HG03280 (cell line): Measurements from ENCODE around the gene EFHC1.

Experiments used
- ATAC-seq: cut with Tn5 transposase; IDR thresholded peaks from one replicate; pipeline ENCODE4 v1.9.1; 2021; ENCODE audit warnings: mild to moderate bottlenecking, moderate library complexity; ENCODE audit not compliant: unreplicated experiment

Gene EFHC1

DNA sequence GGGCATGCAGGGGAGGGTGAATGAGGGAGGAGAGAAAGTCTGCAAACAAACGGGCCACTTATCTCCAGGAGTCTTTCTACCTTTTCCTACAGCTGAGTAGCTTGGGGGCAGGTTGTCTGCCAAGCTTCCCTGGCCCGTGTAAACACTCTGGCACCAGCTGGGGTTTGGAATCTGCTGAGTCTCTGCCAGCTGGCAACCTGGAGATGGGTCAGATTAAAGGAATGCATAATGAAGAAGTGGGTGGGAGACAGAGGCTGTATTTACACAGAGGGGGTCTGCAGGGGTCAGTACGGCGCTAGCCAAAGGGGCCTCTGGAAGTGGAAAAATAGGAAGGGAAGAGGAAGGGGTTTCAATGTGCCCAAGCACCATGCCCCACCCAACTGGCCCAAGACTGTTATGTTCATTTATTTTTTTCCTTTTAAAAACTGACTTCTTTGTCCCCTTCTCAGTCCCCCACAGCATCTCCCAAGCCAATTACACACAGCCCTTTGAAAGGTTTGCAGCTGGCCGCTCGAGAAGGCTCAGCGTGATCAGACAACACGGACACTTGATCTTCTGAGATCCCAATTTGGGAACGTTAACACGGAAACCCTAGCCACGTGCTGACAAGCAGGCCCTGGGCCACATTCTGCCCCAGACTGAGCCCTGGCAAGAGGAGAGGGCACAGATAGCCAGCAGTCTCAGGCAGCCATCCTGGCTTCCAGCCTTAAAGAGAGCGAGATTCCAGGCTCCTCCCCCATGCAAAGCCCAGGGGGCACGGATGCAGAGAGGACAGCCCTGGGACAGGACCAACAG lies 131.5 kb downstream of the EFHC1 start:
- ATAC-seq, result no peak

DNA sequence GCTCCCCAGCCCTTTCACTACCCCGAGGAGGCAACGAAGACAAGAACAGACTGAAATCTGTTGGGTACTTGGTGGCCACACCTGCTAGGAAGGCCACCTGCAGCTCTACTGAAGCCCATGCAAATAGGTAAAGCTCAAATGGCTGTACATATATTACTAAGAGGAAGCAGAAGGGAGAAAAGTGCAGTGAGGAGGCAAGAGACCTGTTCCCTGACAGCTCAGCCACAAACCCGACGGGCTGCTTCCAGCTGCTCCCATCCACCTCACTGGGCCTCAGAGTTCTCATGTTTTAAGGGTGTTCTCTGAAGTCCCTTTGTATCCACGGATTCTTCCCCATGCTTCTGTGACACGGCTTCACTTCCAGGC lies 132.1 kb downstream of the EFHC1 start:
- ATAC-seq, result peak; percentile 98

DNA sequence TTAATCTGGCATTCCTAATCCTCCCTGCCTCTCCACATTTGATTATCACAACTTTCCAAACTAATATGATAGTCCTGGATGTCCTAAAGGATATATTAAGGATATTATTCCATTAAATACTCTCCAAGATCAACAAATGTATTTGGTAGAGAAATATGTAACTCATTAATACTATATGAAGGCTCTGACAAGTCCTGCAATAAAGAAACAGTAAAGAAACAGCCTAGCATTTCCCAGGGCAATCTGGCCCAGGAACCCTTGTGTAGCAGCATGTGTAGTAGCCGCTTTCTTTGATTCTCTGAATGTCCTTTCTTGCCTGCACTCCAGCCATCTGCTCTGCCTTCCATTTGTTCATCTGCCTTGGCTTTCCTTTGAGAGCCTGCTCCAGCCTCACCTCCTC lies 133.0 kb downstream of the EFHC1 start:
- ATAC-seq, result no peak

DNA sequence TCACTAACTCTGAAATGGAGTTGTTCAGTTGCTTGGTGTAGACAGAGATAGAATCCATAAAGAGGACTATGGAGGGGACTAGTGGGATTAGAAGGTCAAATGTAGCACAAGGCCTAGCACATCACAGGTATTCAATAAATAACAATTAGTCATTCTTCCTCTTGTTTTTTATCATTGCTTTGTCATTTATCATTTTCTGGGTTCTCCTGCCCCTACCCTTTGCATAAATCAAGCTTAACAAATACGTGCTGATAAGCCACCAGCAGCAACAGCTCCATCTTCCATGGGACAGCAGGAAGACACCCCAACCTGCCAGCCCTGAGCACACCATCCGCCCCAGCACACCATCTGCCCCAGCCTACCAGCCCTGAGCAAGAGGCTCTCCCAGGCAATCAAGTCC lies 133.6 kb downstream of the EFHC1 start:
- ATAC-seq, result no peak

DNA sequence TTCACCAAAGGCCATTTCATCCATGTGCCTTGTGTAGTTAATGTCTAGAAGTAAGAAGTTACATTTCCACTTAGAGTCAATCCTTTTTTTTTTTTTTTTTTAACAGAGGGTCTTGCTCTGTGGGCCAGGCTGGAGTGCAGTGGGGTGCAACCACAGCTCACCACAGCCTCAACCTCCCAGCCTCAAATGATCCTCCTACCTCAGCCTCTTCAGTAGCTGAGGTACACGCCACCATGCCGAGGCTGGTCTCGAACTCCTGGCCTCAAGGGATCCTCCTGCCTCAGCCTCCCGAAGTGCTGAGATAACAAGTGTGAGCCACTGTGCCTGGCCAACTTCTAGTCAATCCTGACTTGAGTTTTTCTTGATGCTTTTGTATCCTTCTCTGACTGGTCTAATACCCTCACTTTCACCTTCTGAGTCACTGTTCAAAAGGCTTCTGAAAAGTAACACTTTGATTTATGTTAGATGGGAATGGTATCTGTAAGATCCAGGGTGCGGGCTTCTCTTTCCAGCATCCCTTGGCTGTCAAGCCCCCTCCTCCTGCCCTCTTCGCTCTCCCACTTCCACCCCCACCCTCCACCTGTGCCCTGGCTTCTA lies 134.6 kb downstream of the EFHC1 start:
- no peak for ATAC-seq

DNA sequence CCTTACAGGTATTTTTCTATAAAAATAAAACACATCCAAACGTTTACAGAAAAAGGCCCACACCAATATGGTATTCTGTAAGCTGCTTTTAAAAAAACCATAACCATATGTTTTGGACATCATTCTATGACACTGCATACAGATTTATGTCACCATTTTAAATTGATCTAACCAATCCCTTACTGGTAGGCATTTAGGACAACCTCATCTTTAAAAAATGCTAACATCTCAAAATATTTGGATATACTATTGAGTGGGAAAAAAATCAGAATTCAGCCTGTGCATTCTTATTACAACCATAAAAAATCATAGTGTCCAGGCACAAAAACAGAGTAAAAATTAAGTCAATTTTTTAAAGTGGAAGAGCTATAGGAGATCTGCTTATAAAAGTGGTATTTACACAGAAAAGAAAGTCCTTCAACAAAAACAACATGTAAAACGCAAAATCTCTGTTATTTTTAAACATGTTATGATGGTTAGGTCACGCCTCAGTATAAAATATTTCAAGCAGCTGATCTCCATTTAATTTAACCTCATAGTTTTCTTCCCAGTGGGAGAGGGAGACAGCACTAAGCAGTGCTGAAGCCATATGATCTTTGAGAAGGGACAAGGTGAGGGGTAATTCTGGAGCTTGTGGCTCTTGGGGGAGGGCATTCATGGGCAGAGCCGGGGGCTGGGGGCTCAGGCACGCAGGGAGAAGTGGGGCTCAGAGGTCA lies 135.5 kb downstream of the EFHC1 start:
- ATAC-seq, result no peak

DNA sequence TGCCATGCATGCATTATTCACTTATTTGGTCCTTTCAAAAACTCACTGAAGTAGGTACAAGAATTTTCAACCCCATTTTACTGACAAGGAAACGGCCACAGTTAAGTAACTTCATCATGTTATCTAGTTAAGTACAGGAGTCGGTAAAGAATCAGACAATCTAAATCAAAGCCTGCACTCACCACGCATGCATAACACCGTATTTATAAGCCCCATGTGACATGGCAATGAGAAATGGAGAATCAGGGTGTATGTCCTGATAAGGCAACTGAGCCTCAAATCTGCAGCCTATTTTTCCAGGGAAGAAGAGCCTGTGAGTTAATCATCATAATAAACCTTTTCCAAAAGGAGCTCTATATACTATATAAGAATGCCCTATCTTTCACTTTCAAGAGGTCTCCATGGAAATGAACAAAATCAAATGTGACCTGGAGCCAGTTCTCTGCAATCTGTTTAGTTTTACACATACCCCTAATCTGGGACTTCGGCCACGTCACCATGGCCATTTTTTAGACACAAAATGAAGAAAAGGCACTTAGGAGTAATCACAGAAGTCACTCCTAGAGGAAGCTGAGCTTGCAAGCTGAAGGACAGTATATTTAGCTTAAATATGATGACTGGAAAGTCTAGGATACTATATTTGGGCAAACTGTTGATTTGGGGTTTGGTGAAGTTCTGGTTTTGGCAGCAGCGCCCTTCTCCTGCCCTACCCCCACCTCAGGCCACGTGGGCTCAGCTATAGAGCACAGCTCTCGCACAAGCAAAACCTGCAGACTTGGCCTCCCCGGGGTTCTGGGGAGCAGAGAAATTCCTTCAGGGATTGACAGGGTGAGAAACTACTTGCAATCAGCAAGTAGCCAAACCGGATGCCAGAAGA lies 137.5 kb downstream of the EFHC1 start:
- no peak for ATAC-seq

DNA sequence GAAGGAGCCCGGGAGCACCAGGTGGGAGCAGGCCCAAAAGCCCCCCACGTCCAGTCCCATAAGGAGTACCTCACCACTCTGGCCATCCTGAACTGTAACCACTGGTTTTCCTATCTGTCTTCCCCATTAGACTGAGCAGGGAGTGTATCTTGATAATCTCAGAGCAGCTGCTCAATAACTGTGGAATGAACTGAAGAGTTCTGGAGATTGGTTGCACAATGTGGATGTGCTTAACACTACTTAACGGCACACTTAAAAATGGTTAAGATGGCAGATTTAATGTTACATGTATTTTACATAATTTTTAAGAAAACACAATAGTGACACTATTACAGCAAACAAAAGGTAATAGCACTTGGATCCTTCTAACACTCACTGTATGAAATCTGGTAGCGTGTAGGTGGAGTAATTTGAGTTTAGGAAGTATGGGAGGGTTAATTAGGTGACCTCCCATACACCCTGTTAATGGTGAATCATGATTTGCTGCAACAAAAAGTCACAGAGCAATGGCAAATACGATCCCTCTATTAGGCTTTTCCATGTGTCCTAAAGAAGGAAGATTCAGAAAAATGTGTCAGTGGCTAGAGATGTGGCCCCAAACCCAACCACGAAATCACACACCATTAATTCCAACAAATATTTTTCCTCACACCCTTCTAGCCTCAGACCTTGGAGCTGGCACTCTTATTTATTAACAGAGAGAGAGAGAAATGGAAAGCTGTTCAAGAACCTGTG lies 138.3 kb downstream of the EFHC1 start:
- ATAC-seq, result no peak

DNA sequence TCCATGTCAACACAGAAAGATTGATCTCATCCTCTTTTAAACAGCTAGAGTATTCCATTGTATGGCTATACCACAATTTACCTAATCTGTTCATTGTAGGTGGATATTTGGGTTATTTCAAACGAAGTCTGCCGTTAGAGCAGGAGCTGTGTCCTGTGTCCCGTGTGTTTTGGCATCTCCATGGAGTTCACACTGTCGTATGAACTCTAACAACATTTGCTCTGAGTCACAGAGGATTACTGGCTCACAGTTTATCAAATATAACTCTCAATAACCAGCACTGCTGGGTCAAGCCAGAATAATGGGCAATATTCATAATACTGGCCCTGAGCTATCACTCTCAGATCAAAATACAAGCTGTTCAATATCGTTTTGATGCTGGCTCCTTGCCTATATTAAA lies 140.3 kb downstream of the EFHC1 start:
- ATAC-seq, result no peak

DNA sequence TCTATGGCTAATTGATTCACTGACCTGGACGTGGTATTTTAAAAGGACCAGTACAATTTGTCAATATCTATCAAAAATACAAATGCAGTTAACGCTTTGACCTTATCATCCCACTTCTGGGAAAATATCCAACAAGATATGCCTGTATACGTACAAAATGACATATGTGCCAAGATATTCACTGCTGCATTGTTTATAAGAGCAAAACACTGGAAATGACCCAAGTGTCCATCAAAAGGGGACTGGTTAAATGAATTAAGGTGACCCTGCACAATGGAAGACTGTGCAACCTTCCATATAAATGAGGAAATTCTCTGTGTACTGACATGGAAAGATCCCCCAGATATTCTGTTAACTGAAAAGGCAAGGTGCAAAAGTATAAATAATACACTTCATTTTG lies 142.8 kb downstream of the EFHC1 start:
- ATAC-seq, result no peak

DNA sequence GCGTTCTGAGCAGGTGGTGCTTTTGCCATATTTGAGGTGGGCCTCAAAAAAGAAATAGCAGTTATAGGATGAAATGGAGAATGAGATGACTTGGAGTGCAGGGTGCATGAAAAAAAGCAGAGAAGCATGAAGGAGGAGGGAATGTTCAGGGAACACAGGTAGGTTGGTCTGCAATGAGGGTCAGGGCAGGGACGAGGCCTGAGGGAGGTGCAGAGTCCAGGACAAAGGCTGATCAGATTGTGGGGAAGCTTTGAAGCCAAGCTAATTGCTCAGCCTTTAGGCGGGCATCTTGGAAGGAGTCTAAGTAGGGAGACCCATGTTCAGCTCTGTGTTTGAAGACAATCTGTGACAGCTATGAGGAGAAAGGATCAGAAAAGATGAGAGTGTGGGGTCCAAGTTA lies 144.7 kb downstream of the EFHC1 start:
- ATAC-seq, result no peak

DNA sequence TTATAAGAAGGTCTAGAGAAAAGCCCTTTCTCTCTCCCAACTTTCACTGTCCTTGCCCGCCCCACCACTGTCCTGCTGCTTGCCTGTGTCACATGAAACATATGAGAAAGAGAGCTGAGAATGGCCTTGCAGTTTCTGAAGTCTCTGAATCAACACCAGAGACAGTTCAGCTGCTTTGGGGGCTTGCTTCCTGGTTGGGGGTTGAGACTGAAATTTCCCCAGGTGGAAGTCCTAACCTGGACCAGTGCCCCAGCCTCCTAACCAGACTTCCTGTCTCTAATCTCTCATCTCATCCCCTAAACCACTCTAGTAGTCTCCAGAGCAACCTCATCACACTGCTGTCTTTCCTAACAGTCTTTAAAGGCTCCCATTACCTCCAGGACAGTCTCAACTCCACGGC lies 146.1 kb downstream of the EFHC1 start:
- ATAC-seq, result no peak

DNA sequence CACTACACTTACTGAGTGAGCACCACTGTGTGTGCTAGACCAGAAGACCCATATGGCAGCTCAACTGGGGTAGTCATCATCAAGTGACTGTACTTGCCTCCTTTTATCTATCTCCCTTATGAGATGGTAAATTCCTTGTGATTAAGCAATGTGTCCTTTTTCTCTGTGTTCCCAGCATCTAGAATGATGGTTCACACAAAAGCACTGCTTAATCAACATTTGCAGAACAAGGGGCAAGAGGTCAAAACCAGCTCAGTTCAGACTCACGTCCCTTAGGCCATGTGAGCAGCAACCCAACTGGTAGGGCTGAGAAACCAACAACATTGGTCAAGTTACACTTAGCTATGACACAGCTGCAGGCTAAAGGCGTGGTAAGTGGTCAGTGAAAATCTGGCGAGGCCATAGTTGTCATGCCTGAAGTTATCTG lies 146.7 kb downstream of the EFHC1 start:
- ATAC-seq, result no peak

DNA sequence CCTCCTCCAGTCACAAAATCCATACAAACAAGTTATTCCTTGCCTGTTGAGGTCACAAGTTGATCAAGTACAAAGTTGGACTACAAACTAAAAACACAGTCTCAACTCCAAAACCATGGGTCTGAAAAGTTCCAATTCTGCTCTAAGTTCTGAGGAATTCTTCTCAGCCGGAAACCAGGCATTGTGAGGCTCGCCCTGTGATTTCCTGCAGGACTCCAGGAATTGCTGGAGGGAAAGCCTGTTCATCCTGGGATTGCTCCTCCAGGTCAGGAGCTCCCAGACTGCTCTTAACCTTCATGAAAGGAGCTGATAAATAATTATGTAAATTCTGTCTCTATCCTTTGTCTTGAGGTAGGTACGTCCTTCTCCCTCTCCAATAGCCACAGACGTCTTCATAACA lies 148.2 kb downstream of the EFHC1 start:
- ATAC-seq, result no peak

DNA sequence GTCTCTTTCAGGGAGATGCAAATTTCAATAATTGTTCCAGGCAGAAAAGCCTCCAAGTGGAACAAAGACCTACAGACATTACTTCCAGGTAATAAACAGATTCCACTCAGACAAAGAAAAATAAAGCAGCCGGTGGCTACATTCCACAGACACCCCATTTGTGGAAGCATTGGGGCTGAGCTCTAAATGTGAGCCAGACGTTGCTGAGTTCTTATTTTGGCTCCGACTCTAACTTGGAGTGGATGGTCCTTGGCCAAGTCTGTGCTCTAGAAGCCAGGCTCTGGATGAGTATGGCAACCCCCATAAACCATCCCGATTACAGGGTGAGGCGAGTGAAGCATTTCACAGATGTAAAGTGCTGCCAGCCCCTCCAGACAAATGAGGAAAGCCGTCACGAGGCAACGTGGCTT lies 150.2 kb downstream of the EFHC1 start:
- ATAC-seq, result no peak

DNA sequence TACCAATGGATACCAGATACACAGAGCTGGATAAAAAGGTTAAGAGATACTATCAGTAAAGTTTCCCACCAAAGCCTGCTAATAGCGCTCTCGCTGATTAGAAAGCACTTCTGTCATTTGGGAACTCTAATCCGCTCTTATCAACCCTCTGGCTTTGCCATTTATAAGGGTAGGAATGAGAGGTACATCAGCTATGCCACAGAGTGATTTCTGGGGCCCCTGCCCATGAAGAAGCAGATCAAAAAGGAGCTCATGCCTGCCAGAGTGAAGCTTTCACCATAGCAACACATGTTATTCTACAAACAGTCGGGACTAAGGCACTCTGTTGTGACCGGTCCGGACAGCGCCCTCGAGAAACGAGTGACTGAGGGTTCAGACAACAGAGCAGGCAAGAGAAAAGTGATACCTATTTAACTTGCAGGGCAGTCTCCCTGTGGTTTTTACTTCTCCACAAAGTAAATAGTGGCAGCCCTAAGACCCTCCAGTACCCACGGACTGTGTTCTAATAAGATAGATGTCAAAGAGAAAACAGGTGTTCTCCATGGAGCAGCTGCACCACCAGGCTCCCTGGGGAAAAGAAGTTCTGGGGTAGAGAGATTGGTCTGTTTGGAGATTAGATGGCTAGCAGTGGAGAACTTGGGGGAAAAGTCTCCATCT lies 151.1 kb downstream of the EFHC1 start:
- no peak for ATAC-seq

DNA sequence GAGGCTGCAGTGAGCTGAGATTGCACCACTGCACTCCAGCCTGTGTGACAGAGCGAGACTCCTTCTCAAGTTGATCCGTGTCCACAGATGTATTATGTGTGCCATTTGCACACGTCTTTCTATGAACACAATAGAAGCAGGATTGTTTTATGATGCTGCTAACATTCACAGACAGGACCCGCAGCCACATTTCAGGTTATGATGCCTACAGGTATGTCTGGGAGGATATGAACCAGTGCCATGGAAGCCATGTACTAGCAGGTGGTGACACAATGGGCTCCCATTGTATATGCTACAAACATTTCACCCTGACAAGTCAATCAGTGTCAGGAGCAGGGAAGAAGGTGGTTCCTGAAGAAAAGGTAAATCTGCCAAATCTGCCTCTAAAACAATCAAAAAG lies 152.4 kb downstream of the EFHC1 start:
- no peak for ATAC-seq

DNA sequence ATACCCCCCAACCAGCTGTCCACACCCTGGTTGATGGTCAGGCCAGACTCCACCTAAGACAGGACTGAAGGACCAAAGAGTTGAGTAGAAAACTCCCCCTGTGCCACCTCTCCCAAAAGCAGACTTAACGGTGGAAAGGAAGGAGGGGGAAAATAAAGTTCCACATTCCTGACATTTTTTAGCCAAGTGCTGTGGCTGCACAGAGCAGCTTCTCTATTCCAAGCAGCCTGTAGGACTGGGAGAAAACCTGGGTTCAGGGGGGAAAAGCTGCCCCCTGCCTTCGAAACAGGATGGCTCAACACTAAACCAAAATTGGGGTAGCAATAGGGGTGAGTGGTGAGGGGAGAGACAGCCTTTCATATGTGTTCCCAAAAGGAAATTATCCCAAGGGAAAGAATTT lies 153.2 kb downstream of the EFHC1 start:
- ATAC-seq, result no peak
